HCT116 (cell line): Measurements from ENCODE around the gene TMPRSS9.

Experiments
- CBX3 ChIP-seq: IDR thresholded peaks from 2 replicates; pipeline ENCODE4 v1.6.1; 2012; ENCODE audit warnings: low read depth
- CTCF ChIP-seq, 3 experiments: fragments of 200-600 bp in 1 of 3; sonication (generic) in 1 of 3; IDR thresholded peaks in 2 of 3; conservative IDR thresholded peaks in 1 of 3; 2 replicates each; pipeline ENCODE4 v1.5.1; 2012 to 2017; ENCODE audit warnings: low read depth in 2 of 3, low read length in 2 of 3, antibody characterized with exemption in 1 of 3, borderline replicate concordance in 1 of 3, control low read depth in 1 of 3, mild to moderate bottlenecking in 1 of 3, mixed read lengths in 1 of 3, mixed run types in 1 of 3, moderate library complexity in 1 of 3; ENCODE audit not compliant: insufficient read depth in 1 of 3
- EZH2 ChIP-seq: fragments of 200-600 bp; sonication (generic); IDR thresholded peaks from 2 replicates; pipeline ENCODE4 v1.6.1; 2017; ENCODE audit warnings: antibody characterized with exemption, mixed run types
- POLR2AphosphoS5 ChIP-seq: IDR thresholded peaks from 2 replicates; pipeline ENCODE4 v1.6.1; 2011; ENCODE audit warnings: mild to moderate bottlenecking, low read depth, low read length, moderate library complexity
- ZBTB33 ChIP-seq: IDR thresholded peaks from 2 replicates; pipeline ENCODE4 v1.6.1; 2011; ENCODE audit warnings: mild to moderate bottlenecking, low read length, moderate library complexity; ENCODE audit not compliant: insufficient replicate concordance; ENCODE audit errors: extremely low read depth
- ZNF274 ChIP-seq: fragments of 200-500 bp; sonication (Bioruptor generic); IDR thresholded peaks from 2 replicates; pipeline ENCODE4 v1.6.1; 2014; ENCODE audit warnings: mild to moderate bottlenecking, low read depth, low read length, inconsistent platforms

DNA sequence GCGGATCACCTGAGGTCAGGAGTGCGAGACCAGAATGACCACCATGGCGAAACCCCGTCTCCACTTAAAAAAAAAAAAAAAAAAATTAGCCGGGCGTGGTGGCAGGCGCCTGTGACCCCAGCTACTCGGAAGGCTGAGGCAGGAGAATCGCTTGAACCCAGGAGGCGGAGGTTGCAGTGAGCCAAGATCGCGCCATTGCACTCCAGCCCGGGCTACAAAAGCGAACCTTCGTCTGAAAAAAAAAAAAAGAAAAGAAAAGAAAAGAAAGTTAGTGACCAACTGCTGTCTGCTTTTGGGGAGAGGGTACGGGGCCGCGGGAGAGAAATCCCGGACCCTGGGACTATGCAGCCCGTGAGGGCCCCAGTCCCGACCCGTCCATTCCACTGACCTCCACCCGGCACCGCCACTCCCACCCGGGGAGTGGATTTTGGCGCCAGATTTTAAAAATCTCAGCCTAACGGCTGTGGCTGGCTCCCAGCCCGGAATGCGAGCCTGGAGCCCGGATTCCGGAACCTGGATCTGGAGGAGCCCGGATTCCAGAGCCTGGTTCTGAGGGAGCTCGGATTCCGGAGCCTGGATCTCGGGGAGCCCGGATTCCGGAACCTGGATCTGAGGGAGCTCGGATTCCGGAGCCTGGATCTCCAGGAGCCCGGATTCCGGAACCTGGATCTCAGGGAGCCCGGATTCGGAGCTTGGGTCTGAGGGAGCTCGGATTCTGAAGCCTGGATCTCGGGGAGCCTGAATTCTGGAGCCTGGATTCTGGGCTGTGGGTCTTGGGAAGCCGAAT lies 102.8 kb downstream of the TMPRSS9 start:
- TF ChIP-seq CTCF (IDR thresholded peaks at IDR 0.05 in 2 of 3, conservative IDR thresholded peaks at IDR 0.05 in 1 of 3; ENCODE audit: borderline replicate concordance in 1 of 3, insufficient read depth in 1 of 3, low read depth in 2 of 3, low read length in 2 of 3), result no peak
- peak; percentile 81 for TF ChIP-seq POLR2AphosphoS5
- TF ChIP-seq ZBTB33, result no peak
- no peak for TF ChIP-seq EZH2
- no peak for TF ChIP-seq ZNF274
- peak; percentile 94 for TF ChIP-seq CBX3
